ENCODE results near the gene ZNF821.

DNA sequence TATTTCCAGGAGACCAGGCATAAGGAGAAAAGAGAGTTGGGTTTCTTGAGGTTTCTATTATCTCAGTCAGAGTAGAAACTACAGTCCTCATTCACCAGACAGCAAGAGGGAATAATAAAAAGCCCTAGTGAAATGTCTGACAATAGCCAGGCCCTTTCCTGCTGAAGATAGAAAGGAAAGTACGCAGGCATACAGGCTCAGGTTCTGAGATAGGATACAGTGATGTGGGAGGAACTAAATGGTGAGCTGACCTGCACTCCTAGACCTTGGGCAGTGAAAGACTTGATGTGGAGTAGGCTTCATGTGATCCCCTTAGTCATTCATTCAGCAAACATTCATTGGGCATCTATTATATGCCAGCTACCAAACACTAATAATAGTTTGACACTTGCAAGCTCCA is 14.9 kb downstream of the ZNF821 start:
- TF ChIP-seq, protein P1, sequence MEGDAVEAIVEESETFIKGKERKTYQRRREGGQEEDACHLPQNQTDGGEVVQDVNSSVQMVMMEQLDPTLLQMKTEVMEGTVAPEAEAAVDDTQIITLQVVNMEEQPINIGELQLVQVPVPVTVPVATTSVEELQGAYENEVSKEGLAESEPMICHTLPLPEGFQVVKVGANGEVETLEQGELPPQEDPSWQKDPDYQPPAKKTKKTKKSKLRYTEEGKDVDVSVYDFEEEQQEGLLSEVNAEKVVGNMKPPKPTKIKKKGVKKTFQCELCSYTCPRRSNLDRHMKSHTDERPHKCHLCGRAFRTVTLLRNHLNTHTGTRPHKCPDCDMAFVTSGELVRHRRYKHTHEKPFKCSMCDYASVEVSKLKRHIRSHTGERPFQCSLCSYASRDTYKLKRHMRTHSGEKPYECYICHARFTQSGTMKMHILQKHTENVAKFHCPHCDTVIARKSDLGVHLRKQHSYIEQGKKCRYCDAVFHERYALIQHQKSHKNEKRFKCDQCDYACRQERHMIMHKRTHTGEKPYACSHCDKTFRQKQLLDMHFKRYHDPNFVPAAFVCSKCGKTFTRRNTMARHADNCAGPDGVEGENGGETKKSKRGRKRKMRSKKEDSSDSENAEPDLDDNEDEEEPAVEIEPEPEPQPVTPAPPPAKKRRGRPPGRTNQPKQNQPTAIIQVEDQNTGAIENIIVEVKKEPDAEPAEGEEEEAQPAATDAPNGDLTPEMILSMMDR (IDR thresholded peaks at IDR 0.05): no peak
- TF ChIP-seq POLR2AphosphoS5 (IDR thresholded peaks at IDR 0.05) (no peak), POLR2A (IDR thresholded peaks at IDR 0.05) (no peak), EP300 (IDR thresholded peaks at IDR 0.05) (no peak)

All from suprapubic skin (tissue), 4 donors.